ENCODE results near the gene BTBD18. TPM values are rescaled to one million over a fixed set of nuclear protein-coding genes. Genes with fewer than 3 reads are reported as not detected.
A peak's percentile ranks its signal among the peaks of the same experiment; 100 is the strongest.

The BTBD18 gene
- total and polyA plus RNA-seq, 2 of the 13 experiments (the other 11 are each of a cell fraction or from before 2014, with no cell fraction given) = not detected

DNA sequence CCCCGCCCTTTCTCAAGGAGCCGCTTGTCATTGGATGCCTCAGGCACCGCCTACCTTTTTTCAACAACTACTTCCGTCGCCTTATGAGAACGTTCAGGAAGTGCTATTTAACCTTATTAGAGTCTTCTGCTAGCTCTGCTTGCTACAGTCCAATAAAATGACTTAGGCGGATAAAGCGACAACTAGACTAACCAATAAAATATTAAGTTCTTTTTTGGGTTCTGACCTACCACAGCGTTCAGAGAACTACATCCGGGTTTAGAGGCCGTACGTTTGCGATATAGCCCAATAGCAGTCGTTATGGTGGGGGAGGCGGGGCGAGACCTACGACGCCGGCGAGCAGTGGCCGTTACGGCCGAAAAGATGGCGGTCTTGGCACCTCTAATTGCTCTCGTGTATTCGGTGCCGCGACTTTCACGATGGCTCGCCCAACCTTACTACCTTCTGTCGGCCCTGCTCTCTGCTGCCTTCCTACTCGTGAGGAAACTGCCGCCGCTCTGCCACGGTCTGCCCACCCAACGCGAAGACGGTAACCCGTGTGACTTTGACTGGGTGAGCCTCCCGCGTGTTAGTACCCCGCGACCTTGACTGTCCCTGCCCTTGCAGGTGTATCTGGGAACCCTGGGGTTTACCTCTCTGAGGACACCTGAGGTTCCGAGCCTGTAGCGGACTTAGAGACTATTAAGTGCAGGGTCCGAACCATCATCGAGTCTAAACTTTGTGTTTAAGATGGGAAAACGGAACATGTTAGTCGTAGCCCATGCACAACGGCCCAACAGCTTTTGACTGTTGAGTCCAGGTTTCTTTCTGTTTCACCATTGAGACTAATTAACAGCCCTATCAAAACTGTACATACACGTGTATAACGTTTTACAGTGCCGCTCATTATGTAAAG, 39.1 kb downstream of the BTBD18 start, which contains the start of gene TMX2 (continued):
- TF ChIP-seq ATF7-NPFF (CRISPR knock-in tag; IDR thresholded peaks at IDR 0.05; ENCODE audit: low read depth) (0 out of 2 replicates have a peak, but pooled peaks have one; percentile 21), CCAR2 (optimal IDR thresholded peaks at IDR 0.05; ENCODE audit: low read depth, low read length) (no peak), LCORL (IDR thresholded peaks at IDR 0.05) (no peak), LCORL (CRISPR knock-in tag; IDR thresholded peaks at IDR 0.05) (peak; percentile 72), PTBP1 (IDR thresholded peaks at IDR 0.05; ENCODE audit: low read depth, low read length, poor library complexity, severe bottlenecking) (no peak), ZNF547 (CRISPR knock-in tag; IDR thresholded peaks at IDR 0.05) (no peak; the same call in 1 of the 2 replicates), TAF1 (CRISPR knock-in tag; IDR thresholded peaks at IDR 0.05) (peak; percentile 70; the same call in 1 of the 2 replicates), ZBTB3 (CRISPR knock-in tag; IDR thresholded peaks at IDR 0.05; ENCODE audit: borderline replicate concordance, low read depth) (no peak), DZIP1 (CRISPR knock-in tag; IDR thresholded peaks at IDR 0.05) (no peak), CBX1 (IDR thresholded peaks at IDR 0.05; ENCODE audit: low read depth) (no peak), CHD2 (IDR thresholded peaks at IDR 0.05; ENCODE audit: low read depth, low read length) (peak; percentile 66; the same call in 1 of the 2 replicates), BATF2 (CRISPR knock-in tag; IDR thresholded peaks at IDR 0.05) (no peak), HOXA5 (CRISPR knock-in tag; IDR thresholded peaks at IDR 0.05) (no peak), TRIM22 (IDR thresholded peaks at IDR 0.05) (no peak), ATF5 (CRISPR knock-in tag; IDR thresholded peaks at IDR 0.05; ENCODE audit: low read depth) (no peak), ZNF761 (CRISPR knock-in tag; conservative IDR thresholded peaks at IDR 0.05) (no peak), BORCS8-MEF2B (CRISPR knock-in tag; IDR thresholded peaks at IDR 0.05) (peak; percentile 89)
- TF ChIP-seq, protein P1, sequence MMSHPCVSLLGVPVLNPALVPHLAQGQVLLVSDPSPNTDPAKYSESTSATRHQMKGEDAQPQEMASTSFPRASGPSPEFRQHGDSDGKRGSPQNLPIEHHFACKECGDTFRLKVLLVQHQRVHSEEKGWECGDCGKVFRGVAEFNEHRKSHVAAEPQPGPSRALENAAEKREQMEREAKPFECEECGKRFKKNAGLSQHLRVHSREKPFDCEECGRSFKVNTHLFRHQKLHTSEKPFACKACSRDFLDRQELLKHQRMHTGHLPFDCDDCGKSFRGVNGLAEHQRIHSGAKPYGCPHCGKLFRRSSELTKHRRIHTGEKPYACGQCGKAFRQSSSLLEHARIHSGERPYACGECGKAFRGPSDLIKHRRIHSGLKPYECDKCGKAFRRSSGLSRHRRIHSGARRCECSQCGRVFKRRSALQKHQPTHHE (CRISPR knock-in tag; IDR thresholded peaks at IDR 0.05; ENCODE audit: borderline replicate concordance) = 0 out of 2 replicates have a peak, but pooled peaks have one; percentile 51
- TF ChIP-seq, protein P2, sequence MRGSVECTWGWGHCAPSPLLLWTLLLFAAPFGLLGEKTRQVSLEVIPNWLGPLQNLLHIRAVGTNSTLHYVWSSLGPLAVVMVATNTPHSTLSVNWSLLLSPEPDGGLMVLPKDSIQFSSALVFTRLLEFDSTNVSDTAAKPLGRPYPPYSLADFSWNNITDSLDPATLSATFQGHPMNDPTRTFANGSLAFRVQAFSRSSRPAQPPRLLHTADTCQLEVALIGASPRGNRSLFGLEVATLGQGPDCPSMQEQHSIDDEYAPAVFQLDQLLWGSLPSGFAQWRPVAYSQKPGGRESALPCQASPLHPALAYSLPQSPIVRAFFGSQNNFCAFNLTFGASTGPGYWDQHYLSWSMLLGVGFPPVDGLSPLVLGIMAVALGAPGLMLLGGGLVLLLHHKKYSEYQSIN (CRISPR knock-in tag; IDR thresholded peaks at IDR 0.05; ENCODE audit: borderline replicate concordance) = no peak

Data from HepG2 (cell line).